T-helper 17 cell (primary cell): Measurements from ENCODE around the gene RNU5D-1. TPM values are rescaled to one million over a fixed set of nuclear protein-coding genes. Genes with fewer than 3 reads are reported as not detected.
"Not testable (repeated sequence)": the region's sequence is repeated elsewhere in the genome, so short reads cannot be mapped to it uniquely, and the experiment has no call there.

Experiments used
- ATAC-seq: fragments of 150-1000 bp; cut with Tn5 transposase; 2 replicates; pipeline ENCODE4 v1.10.0; 2021; ENCODE audit warnings: mild to moderate bottlenecking, moderate library complexity
- DNase-seq, 3 donors: peaks; one replicate each; pipeline versions ENCODE4 v3.0.0 to v3.0.0-alpha.2; 2020 to 2021
- H3K9me3 ChIP-seq: one replicate; pipeline ENCODE4 v1.7.0; 2013; ENCODE audit warnings: low read length, mild to moderate bottlenecking; ENCODE audit not compliant: control insufficient read depth, poor library complexity, severe bottlenecking
- H3K27ac Mint-ChIP-seq: one replicate; pipeline ENCODE4 v1.8.0; 2022; ENCODE audit warnings: mild to moderate bottlenecking, moderate library complexity, mixed read lengths
- H3K27me3 Mint-ChIP-seq: one replicate; pipeline ENCODE4 v1.8.0; 2022; ENCODE audit warnings: mixed read lengths
- H3K36me3 Mint-ChIP-seq: one replicate; pipeline ENCODE4 v1.8.0; 2022; ENCODE audit warnings: low read depth, mixed read lengths
- H3K4me1 Mint-ChIP-seq: one replicate; pipeline ENCODE4 v1.8.0; 2022; ENCODE audit warnings: mild to moderate bottlenecking, mixed read lengths
- H3K4me3 Mint-ChIP-seq: one replicate; pipeline ENCODE4 v1.8.0; 2022; ENCODE audit warnings: mild to moderate bottlenecking, moderate library complexity, mixed read lengths
- total RNA-seq, 4 donors: library from RNA in 2 of 4; stranded (reverse) in 2 of 4; gene quantifications; one replicate each; pipeline ENCODE4 v1.2.3 and lab custom pipeline; 2022 to 2026

The RNU5D-1 gene
- total RNA-seq, 2 donors from 2014 or later = not detected

DNA sequence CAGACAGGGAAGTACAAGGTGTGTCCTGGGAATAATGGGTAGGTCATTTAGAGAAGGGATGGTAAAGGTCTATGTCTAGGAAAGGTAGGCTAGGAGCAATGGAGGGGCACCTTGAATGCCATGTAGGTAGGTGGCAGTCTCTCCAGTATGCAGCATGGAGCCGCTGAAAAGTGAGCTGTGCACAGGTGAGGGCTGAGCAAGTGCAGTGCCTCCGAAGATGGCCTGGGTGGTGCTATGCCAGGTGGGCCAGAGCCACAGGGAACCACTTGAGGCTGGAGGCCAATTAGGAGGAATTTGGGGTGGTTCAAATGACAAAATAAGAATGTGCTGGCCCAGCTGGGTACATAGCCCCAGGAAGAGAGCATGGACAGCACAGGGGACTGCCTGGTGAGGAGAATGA is 25.0 kb downstream of the RNU5D-1 start:
- Mint-ChIP-seq H3K36me3 (peaks cover 3% of the 10 kb centered on the region), H3K27ac (no peak overlapping the region), H3K4me1 (peaks cover 12% of the 10 kb centered on the region), H3K27me3 (peaks cover 12% of the 10 kb centered on the region), H3K4me3 (no peak overlapping the region)
- H3K9me3 ChIP-seq = no peaks in the 10 kb centered on the region
- ATAC-seq (no peak), DNase-seq (no peak)

DNA sequence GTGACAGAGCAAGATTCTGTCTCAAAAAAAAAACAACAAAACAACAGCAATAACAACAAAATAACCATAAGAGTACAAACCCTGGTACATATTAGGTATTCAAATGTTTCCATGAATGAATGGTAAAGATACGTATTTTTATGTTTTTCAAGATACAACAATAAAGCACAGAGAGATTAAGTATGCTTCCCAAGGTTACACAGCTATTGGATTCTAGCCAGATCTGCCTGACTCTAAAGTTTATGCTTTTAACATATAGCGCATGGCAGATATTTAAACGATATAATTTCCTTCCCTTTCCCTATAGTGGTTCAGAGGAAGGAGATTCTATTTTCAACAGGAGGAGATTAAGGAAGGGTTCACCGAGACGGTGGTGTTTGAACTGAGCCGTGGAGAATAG is 25.5 kb downstream of the RNU5D-1 start:
- H3K27ac Mint-ChIP-seq = no peak overlapping the region
- DNase-seq = no peak
- peaks cover 12% of the 10 kb centered on the region for H3K27me3 Mint-ChIP-seq
- H3K4me3 Mint-ChIP-seq = no peak overlapping the region
- peaks cover 12% of the 10 kb centered on the region for H3K4me1 Mint-ChIP-seq
- ATAC-seq = no peak
- peaks cover 3% of the 10 kb centered on the region for H3K36me3 Mint-ChIP-seq
- H3K9me3 ChIP-seq = no peaks in the 10 kb centered on the region

DNA sequence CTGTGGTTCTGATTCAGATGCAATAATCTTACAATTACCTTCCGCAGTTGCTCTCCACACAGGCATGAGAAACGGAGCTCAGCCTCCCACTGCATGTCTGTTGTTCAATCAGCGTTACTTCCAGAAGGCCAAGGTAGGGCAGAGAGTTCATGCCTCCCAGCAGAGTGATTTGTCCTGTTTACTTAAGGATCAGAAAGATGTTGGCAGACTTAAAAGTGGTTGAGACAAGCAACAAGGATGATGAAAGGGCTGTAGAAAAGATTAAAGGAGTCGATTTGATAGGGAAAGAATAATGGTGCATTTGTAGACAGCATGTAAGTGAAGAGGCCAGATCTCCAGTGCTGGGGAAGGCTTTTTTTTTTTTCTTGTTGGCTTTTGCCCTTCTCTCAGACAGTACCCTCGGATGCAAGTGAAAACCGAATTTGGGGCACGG is 29.8 kb downstream of the RNU5D-1 start:
- peaks cover 4% of the 10 kb centered on the region for H3K4me1 Mint-ChIP-seq
- H3K27me3 Mint-ChIP-seq = peaks cover 6% of the 10 kb centered on the region
- H3K9me3 ChIP-seq = no peaks in the 10 kb centered on the region
- H3K4me3 Mint-ChIP-seq = no peak overlapping the region
- H3K36me3 Mint-ChIP-seq = no peaks in the 10 kb centered on the region
- DNase-seq = no peak
- no peak overlapping the region for H3K27ac Mint-ChIP-seq
- no peak for ATAC-seq

DNA sequence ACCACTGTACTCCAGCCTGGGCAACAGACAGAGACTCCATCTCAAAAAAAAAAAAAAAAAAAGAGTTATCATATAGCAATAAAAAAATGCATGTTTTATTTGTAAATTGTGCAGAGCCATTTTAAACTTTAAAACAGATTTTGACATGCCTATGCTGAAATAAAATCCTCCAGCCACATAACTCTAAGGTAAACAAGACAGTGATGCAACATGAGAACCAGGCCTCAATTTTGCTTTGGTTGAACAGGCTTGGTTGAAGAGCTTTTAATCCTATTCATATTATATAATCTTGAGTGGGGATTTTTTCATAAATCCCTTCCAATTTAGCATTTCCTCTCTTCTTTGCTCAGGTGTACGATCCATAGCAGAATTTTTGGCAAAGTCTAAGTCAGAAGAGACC is 30.4 kb downstream of the RNU5D-1 start:
- Mint-ChIP-seq H3K27me3 (peaks cover 6% of the 10 kb centered on the region), H3K36me3 (no peaks in the 10 kb centered on the region), H3K27ac (no peak overlapping the region), H3K4me1 (peaks cover 2% of the 10 kb centered on the region), H3K4me3 (no peak overlapping the region)
- ATAC-seq = no peak
- H3K9me3 ChIP-seq = no peaks in the 10 kb centered on the region
- no peak for DNase-seq

DNA sequence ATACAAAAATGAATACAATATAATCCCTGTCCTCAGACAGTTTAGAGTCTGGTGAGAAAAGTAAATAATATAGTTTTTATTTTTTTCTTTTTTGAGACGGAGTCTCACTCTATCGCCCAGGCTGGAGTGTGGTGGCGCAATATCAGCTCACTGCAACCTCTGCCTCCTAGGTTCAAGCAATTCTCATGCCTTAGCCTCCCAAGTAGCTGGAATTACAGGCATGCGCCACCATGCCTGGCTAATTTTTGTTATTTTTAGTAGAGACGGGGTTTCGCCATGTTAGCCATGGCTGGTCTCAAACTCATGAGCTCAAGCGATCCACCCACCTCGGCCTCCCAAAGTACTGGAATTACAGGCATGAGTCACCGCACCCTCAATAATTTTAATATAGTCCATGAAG is 31.6 kb downstream of the RNU5D-1 start:
- not testable (repeated sequence) for DNase-seq, ATAC-seq, H3K27me3 Mint-ChIP-seq, H3K9me3 ChIP-seq, H3K4me1 Mint-ChIP-seq, H3K36me3 Mint-ChIP-seq, H3K27ac Mint-ChIP-seq, H3K4me3 Mint-ChIP-seq

DNA sequence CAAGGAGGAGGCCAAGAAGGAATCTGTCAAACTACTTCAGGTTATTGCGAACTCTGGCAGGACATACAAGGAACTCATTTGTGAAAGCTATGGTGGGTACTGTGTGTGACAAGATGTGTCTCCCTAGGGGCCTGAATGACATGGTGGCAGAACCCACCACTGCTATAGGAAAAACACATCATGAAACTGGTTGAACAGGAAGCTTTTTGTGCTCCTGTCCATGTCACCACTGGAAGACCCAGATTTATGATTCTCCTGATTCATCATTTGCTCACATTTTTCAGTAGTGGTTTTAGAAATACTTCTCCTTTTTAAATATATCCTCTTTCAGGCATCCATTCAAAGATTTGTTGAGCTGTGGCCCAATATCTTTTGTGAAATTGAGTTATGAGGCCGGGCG is 32.8 kb downstream of the RNU5D-1 start:
- peak overlapping the region; percentile 43 for H3K27ac Mint-ChIP-seq

DNA sequence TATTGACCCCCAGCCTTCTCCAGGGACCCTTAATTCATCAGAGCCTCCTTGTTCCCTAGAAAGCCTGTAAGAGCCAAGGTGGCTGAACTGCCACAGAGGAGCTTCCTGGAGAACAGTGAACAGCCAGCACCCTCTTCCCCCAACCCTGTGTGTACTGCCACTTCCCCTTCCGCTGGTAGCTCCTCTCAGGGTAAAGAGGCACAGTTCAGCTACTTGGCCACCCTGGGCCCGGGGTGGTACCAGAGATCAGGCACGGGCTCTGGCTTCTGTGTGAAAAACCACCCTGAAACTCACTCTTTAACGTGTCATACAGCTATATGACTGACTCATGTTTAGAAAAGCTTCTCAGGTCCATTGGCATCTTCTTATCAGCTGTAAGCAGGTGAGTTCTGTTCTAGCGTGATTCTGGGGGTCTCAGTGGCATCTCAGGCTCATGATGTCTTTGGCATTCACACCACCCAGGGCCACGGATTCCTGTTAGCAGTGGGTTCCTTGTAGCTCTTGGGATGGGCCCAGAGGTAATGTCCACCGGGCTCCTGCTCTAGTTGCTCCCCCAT is 34.1 kb downstream of the RNU5D-1 start:
- Mint-ChIP-seq H3K27ac (peak overlapping the region; percentile 53), H3K36me3 (peaks cover 2% of the 10 kb centered on the region), H3K4me3 (peak overlapping the region; percentile 47), H3K4me1 (peaks cover 6% of the 10 kb centered on the region), H3K27me3 (peaks cover 9% of the 10 kb centered on the region)
- H3K9me3 ChIP-seq = no peaks in the 10 kb centered on the region
- no peak for DNase-seq
- peak; percentile 87 for ATAC-seq

More for the DNA sequence above, 32.8 kb downstream of the RNU5D-1 start:
- peaks cover 6% of the 10 kb centered on the region for H3K4me1 Mint-ChIP-seq
- peaks cover 6% of the 10 kb centered on the region for H3K27me3 Mint-ChIP-seq
- DNase-seq = no peak
- H3K4me3 Mint-ChIP-seq = no peak overlapping the region
- no peak for ATAC-seq
- H3K9me3 ChIP-seq = no peaks in the 10 kb centered on the region
- H3K36me3 Mint-ChIP-seq = peaks cover 2% of the 10 kb centered on the region

DNA sequence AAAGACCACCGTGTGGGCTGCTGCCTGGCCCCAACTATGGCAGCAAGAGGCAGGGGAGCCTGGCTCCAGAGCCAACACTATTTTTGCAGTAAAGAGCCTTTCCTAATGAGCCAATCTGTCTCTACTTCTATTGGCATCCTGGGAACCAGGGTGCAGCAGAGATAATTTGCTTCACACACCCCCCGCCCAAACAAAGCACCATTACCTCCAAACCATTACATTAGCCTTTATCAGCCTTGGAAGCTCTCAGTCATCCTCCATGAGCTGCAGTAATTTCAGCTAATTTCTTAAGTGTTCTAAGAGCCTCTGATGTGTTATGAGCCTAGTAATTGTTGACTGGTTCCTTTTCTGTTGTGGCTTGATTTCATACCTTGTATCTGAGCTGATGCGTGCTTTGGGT is 34.9 kb downstream of the RNU5D-1 start:
- H3K27me3 Mint-ChIP-seq = peaks cover 17% of the 10 kb centered on the region
- no peak for DNase-seq
- peaks cover 6% of the 10 kb centered on the region for H3K36me3 Mint-ChIP-seq
- peaks cover 8% of the 10 kb centered on the region for H3K4me1 Mint-ChIP-seq
- H3K9me3 ChIP-seq = no peaks in the 10 kb centered on the region
- H3K4me3 Mint-ChIP-seq = no peak overlapping the region
- ATAC-seq = no peak
- H3K27ac Mint-ChIP-seq = peak overlapping the region; percentile 53

DNA sequence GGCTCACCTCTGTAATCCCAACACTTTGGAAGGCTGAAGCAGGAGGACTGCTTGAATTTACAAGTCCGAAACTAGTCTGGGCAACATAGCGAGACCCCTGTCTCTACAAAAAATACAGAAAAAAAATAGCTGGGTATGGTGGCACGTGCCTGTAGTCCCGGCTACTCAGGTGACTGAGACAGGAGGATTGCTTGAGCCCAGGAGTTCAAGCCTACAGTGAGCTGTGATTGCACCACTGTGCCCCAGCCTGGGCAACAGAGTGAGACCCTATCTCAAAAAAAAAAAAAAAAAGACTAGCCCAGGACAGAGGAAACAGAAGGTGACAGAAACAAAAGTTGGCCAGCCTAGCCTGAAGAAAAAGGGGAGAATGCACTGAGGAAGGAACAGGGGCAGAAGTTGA is 35.3 kb downstream of the RNU5D-1 start:
- Mint-ChIP-seq H3K4me1 (peaks cover 8% of the 10 kb centered on the region), H3K36me3 (peaks cover 6% of the 10 kb centered on the region), H3K4me3 (no peak overlapping the region), H3K27ac (no peak overlapping the region), H3K27me3 (peaks cover 17% of the 10 kb centered on the region)
- no peak for DNase-seq
- ATAC-seq = no peak
- H3K9me3 ChIP-seq = no peaks in the 10 kb centered on the region

DNA sequence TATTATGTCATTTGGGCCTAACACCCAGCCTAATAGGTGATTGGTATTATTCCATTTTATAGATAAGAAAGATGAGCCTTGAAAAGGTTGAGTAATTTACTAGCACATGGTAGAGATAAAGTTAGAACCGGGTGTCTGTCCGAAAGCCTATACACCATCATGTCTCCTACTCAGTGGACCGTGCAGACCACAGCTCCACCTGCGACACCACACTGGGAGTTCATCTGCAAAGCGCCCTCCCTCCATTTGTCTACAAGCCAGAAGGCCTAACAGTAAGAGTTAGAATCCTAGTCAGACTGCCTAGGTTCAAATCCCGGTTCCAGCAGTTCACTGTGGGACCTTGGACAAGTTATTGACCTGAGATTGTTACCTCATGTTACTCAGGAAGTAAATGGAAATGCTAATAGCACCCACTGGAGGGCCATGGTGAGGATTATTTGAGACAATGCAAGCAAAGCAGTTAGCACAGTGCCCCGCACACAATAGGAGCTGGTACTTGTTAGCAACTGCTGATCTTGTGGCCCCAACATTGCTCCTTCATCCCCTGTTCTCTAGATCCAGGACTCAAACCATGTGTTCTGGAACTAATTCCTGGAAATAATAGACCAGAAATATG is 36.0 kb downstream of the RNU5D-1 start:
- DNase-seq = no peak
- Mint-ChIP-seq H3K27me3 (peaks cover 17% of the 10 kb centered on the region), H3K4me3 (no peak overlapping the region), H3K27ac (no peak overlapping the region), H3K4me1 (peaks cover 8% of the 10 kb centered on the region), H3K36me3 (peaks cover 6% of the 10 kb centered on the region)
- no peak for ATAC-seq
- no peaks in the 10 kb centered on the region for H3K9me3 ChIP-seq

DNA sequence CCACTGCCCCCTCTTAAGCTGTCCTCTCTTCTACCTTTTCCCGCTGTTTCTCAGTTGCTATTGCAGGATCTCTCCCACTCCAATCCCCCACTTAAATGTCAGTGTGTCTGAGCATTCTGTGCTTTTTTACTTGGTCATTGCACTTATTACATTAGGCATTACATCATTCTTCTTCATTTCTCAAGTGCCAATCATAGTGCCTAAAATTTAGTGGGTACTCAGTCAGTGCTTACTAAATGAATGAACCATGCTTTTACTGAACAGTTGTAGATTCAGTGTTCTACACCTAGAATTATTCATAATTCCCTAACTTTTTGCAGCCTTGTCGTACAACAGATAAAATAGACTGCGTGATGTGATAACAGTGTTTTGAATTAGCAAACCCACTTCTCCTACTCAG is 37.1 kb downstream of the RNU5D-1 start:
- peaks cover 8% of the 10 kb centered on the region for H3K4me1 Mint-ChIP-seq

DNA sequence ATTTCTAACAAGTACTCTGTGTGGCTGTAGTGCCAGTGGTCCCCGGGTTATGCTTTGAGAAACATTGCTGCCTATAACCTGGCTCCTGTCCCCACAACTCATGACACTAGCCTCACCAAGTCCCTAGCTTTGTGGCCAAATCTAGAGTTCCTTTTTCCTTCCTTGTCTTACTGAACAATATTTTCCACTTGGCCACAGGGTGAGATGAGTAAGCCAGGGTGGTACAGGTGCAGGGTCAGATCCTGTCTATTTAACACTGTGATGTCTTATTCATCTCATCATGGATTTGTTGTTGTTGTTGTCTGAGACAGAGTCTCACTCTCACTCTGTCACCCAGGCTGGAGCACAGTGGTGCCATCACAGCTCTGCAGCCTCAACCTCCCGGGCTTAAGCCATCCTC is 37.8 kb downstream of the RNU5D-1 start:
- DNase-seq (no peak), ATAC-seq (no peak)
- Mint-ChIP-seq H3K4me3 (no peak overlapping the region), H3K4me1 (peaks cover 8% of the 10 kb centered on the region), H3K27me3 (peaks cover 23% of the 10 kb centered on the region), H3K36me3 (peaks cover 6% of the 10 kb centered on the region), H3K27ac (no peak overlapping the region)
- H3K9me3 ChIP-seq = no peaks in the 10 kb centered on the region

More for the DNA sequence above, 37.1 kb downstream of the RNU5D-1 start:
- DNase-seq (no peak), ATAC-seq (no peak)
- no peaks in the 10 kb centered on the region for H3K9me3 ChIP-seq
- H3K4me3 Mint-ChIP-seq = no peak overlapping the region
- H3K27ac Mint-ChIP-seq = no peak overlapping the region
- H3K27me3 Mint-ChIP-seq = peaks cover 17% of the 10 kb centered on the region
- H3K36me3 Mint-ChIP-seq = peaks cover 6% of the 10 kb centered on the region

DNA sequence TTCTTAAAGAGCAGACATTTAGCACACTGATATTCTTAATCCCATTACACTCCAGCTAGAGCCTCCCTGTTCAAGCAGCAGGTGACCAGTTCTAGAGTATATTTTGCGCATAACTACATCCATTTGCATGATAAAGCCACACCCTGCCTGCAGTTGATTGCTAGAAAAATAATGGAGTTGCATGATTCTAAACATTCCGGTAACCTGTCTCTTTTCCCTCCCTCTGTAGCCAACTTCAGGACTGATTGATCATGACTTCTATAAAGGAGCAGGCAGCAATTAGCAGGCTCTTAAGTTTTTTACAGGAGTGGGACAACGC is 41.6 kb downstream of the RNU5D-1 start:
- DNase-seq = no peak
- H3K4me1 Mint-ChIP-seq = peaks cover 6% of the 10 kb centered on the region
- H3K9me3 ChIP-seq = no peaks in the 10 kb centered on the region

DNA sequence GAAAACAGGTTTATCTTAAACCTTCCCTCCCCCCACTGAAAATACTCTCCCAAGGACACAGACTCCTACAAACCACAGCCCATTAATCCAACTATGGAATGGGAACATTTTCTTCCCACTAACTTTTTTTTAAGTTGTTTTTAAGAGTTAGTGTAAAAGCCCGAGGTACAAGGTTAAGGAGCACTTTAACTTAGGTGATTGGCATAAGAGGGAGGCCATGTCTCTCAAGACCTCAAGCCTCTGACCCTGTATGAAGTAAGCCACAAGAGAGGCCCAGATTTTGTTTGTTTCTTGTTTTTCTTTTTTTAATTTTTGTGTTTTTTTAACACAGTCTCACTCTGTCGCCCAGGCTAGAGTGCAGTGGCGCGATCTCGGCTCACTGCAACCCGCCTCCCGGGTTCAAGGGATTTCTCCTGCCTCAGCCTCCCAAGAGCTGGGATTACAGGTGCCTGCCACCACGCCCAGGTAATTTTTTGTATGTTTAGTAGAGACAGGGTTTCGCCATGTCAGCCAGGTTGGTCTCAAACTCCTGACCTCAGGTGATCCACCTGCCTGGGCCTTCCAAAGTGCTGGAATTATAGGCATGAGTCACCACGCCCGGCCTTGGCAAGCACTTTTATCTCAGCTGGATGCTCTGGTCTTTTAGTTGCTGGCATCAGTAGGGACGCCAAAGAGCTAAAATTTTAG is 42.1 kb downstream of the RNU5D-1 start:
- Mint-ChIP-seq H3K27me3 (peaks cover 18% of the 10 kb centered on the region), H3K4me1 (peaks cover 6% of the 10 kb centered on the region), H3K4me3 (no peak overlapping the region), H3K27ac (no peak overlapping the region), H3K36me3 (peaks cover 6% of the 10 kb centered on the region)
- no peaks in the 10 kb centered on the region for H3K9me3 ChIP-seq
- DNase-seq (no peak), ATAC-seq (no peak)

More for the DNA sequence above, 41.6 kb downstream of the RNU5D-1 start:
- H3K27ac Mint-ChIP-seq = no peak overlapping the region
- ATAC-seq = no peak
- H3K4me3 Mint-ChIP-seq = no peak overlapping the region
- peaks cover 6% of the 10 kb centered on the region for H3K36me3 Mint-ChIP-seq
- peaks cover 18% of the 10 kb centered on the region for H3K27me3 Mint-ChIP-seq
